ENCODE data around the gene RPS6KA5. TPM values are rescaled to one million over a fixed set of nuclear protein-coding genes. Genes with fewer than 3 reads are reported as not detected.

Gene RPS6KA5
- total and polyA plus RNA-seq, 7 experiments from 2014 or later: 17.7 to 43.5 (median 34.1) TPM

DNA sequence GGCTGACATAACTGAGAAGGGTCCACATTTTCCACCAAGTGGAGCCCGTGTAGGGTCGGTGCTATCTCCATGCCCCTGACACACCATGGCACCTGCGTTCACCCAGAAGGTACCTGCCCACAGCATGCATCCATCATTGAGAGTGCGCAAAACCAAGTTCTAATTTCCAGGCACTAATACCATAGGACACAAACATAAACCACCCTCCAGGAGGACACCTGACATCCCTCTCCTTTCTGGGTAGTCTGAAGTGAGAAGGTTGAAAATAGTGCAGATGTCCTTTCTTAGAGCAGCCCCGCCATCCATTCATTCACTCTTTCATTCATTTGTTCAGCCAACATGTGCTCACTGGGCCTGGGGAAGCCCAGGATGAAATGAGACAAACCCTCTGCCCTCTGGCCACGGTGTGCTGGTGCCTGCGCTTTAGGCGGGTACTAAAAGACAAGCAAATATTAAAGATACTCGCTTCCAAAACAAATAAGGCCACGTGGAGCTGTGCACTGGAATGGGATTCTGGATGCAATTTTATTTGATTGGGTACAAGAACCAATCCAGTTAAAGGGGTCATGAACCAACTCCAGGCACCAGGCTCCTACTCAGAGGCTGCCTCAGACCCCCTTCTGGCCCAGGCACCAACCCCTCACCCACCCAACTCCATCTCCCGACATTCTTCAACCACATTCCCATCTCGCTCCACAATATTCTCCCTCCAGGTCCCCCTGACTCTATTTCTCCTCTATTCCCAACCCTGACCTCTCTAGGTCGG, 245.5 kb downstream of the RPS6KA5 start:
- no peaks in the 10 kb centered on the region for H3K9me3 ChIP-seq (ENCODE audit: control insufficient read depth in 2 of 3, low read length in 3 of 3)
- H3K27ac Mint-ChIP-seq: peak overlapping the region in 4 of 9 donors; percentile 2 to 55 (median 18)
- peaks cover 0 to 10% (median 5%) of the 10 kb centered on the region in 7 donors for H3K4me1 Mint-ChIP-seq
- intact Hi-C loops (cut with micrococcal nuclease): no loop called here
- ChIA-PET POLR2A (no interaction called here), CTCF (no interaction called here)
- H3K27me3 Mint-ChIP-seq: peaks cover 5 to 40% (median 6%) of the 10 kb centered on the region in 5 donors
- H3K27ac ChIP-seq (ENCODE audit: low read depth, low read length): no peak overlapping the region
- ATAC-seq (no peak), DNase-seq (no peak)
- H3K27me3 ChIP-seq (ENCODE audit: control insufficient read depth in 2 of 2, insufficient read depth in 2 of 2, low read length in 2 of 2): peaks cover 0 to 4% of the 10 kb centered on the region in 2 donors
- no peaks in the 10 kb centered on the region for H3K36me3 ChIP-seq (ENCODE audit: control insufficient read depth in 2 of 3, insufficient read depth in 3 of 3, low read length in 3 of 3)
- no peaks in the 10 kb centered on the region for H3K9me3 Mint-ChIP-seq
- H3K4me3 ChIP-seq (ENCODE audit: low read length): no peak overlapping the region
- H3K36me3 Mint-ChIP-seq: no peaks in the 10 kb centered on the region
- peaks cover 0 to 4% of the 10 kb centered on the region in 2 donors for H3K4me1 ChIP-seq (ENCODE audit: control insufficient read depth in 2 of 2, insufficient read depth in 2 of 2, low read length in 2 of 2)
- H3K4me3 Mint-ChIP-seq: peak overlapping the region; percentile 67 to 88 (median 75)

DNA sequence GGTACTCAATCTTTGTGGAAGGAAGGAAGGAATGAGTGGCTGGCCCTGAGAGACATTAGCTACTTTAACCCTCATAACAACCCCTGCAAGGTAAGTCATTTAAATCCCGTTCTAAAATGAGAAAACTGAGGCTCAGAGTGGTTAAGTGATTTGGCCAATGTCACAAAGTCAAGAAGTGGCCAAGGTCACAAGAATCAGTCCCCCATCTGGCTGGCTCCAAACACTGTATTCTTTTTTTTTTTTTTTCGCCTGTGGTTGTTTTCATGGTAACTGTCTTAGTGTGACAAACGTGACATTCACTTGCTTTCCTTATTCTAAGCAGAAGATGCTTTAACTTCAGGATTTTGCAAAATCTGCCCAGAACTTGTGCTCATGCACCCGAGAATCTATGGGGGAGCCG, 247.0 kb downstream of the RPS6KA5 start:
- Histone ChIP-seq H3K27me3 (ENCODE audit: control insufficient read depth in 2 of 2, insufficient read depth in 2 of 2, low read length in 2 of 2) (peaks cover 0 to 4% of the 10 kb centered on the region in 2 donors), H3K36me3 (ENCODE audit: control insufficient read depth in 2 of 3, insufficient read depth in 3 of 3, low read length in 3 of 3) (no peaks in the 10 kb centered on the region), H3K4me1 (ENCODE audit: control insufficient read depth in 2 of 2, insufficient read depth in 2 of 2, low read length in 2 of 2) (peaks cover 0 to 4% of the 10 kb centered on the region in 2 donors), H3K4me3 (ENCODE audit: low read length) (no peak overlapping the region), H3K27ac (ENCODE audit: low read depth, low read length) (no peak overlapping the region), H3K9me3 (ENCODE audit: control insufficient read depth in 2 of 3, low read length in 3 of 3) (no peaks in the 10 kb centered on the region)
- Mint-ChIP-seq H3K36me3 (no peaks in the 10 kb centered on the region), H3K4me1 (peaks cover 0 to 7% (median 5%) of the 10 kb centered on the region in 7 donors), H3K9me3 (no peaks in the 10 kb centered on the region), H3K27ac (no peak overlapping the region), H3K4me3 (peak overlapping the region in 2 of 10 donors; percentile 3 to 63), H3K27me3 (peaks cover 5 to 37% (median 6%) of the 10 kb centered on the region in 5 donors)
- ChIA-PET POLR2A (no interaction called here), CTCF (interaction anchor here (0.7 kb wide), 1 partner anchor 445 kb away, joined by 3 read pairs; no protein-coding TSS in a partner anchor)
- ATAC-seq (no peak), DNase-seq (no peak)
- intact Hi-C loops (cut with micrococcal nuclease): no loop called here

DNA sequence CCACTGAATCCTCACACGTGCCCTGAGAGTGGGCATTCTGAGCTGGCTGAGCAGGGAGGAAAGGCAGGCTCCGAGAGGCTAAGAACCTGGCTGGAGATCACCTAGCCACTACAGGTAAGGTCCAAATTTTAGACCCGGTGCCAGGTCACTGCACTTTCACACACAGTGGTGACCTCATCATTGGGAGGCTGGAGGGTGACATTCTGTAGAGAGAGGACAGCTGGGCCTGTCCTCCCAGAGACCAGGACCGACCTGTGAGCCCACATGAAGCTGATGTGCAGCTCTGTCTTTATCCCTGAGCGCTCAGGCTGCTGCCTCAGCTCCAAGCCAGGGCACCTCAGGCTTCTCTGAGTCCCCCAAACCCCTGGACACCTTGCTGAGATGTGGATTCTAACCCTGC, 248.3 kb downstream of the RPS6KA5 start:
- no peak for DNase-seq

DNA sequence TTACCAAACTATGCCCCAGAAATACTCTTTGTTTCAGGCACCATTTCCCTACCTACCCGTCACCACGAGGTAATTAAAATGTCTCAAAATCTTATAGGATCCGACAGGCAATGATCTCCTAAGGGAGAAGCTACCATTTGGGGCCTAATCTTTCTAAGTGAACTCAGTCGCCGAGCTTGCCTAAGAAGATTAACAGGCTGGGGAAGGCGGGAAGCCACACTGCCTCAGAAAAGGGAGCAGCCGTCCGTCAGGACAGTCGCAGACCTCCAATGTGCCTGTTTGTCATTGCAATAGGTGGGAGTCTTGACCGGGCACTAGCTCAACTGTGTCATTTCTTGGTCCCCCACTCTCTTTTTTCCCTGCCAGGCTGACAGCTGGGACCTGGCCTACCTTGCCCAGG, 248.8 kb downstream of the RPS6KA5 start:
- Mint-ChIP-seq H3K27me3 (peaks cover 0 to 23% (median 0%) of the 10 kb centered on the region in 5 donors), H3K27ac (no peak overlapping the region), H3K4me3 (no peak overlapping the region), H3K36me3 (no peaks in the 10 kb centered on the region), H3K4me1 (peaks cover 0 to 8% (median 5%) of the 10 kb centered on the region in 7 donors), H3K9me3 (no peaks in the 10 kb centered on the region)
- ChIA-PET CTCF (no interaction called here), POLR2A (interaction anchor here (0.5 kb wide), 1 partner anchor 1874 kb away, joined by 3 read pairs; no protein-coding TSS in a partner anchor)
- peaks cover 0 to 4% of the 10 kb centered on the region in 2 donors for H3K4me1 ChIP-seq (ENCODE audit: control insufficient read depth in 2 of 2, insufficient read depth in 2 of 2, low read length in 2 of 2)
- no peak overlapping the region for H3K27ac ChIP-seq (ENCODE audit: low read depth, low read length)
- H3K36me3 ChIP-seq (ENCODE audit: control insufficient read depth in 2 of 3, insufficient read depth in 3 of 3, low read length in 3 of 3): no peaks in the 10 kb centered on the region
- H3K9me3 ChIP-seq (ENCODE audit: control insufficient read depth in 2 of 3, low read length in 3 of 3): no peaks in the 10 kb centered on the region
- no peaks in the 10 kb centered on the region for H3K27me3 ChIP-seq (ENCODE audit: control insufficient read depth in 2 of 2, insufficient read depth in 2 of 2, low read length in 2 of 2)
- no peak for DNase-seq
- H3K4me3 ChIP-seq (ENCODE audit: low read length): no peak overlapping the region
- intact Hi-C loops (cut with micrococcal nuclease): no loop called here
- no peak for ATAC-seq

More for the DNA sequence above, 248.3 kb downstream of the RPS6KA5 start:
- Mint-ChIP-seq H3K9me3 (no peaks in the 10 kb centered on the region), H3K4me1 (peaks cover 0 to 9% (median 5%) of the 10 kb centered on the region in 7 donors), H3K27me3 (peaks cover under 1 to 26% (median under 1%) of the 10 kb centered on the region in 5 donors), H3K36me3 (no peaks in the 10 kb centered on the region), H3K4me3 (no peak overlapping the region), H3K27ac (no peak overlapping the region)
- no peaks in the 10 kb centered on the region for H3K9me3 ChIP-seq (ENCODE audit: control insufficient read depth in 2 of 3, low read length in 3 of 3)
- H3K4me3 ChIP-seq (ENCODE audit: low read length): no peak overlapping the region
- intact Hi-C loops (cut with micrococcal nuclease): no loop called here
- no peak for ATAC-seq
- ChIA-PET CTCF (no interaction called here), POLR2A (interaction anchor here (0.5 kb wide), 1 partner anchor 1874 kb away, joined by 3 read pairs; no protein-coding TSS in a partner anchor)
- H3K27me3 ChIP-seq (ENCODE audit: control insufficient read depth in 2 of 2, insufficient read depth in 2 of 2, low read length in 2 of 2): peaks cover 0 to 3% of the 10 kb centered on the region in 2 donors
- no peak overlapping the region for H3K27ac ChIP-seq (ENCODE audit: low read depth, low read length)
- no peaks in the 10 kb centered on the region for H3K36me3 ChIP-seq (ENCODE audit: control insufficient read depth in 2 of 3, insufficient read depth in 3 of 3, low read length in 3 of 3)
- peaks cover 0 to 4% of the 10 kb centered on the region in 2 donors for H3K4me1 ChIP-seq (ENCODE audit: control insufficient read depth in 2 of 2, insufficient read depth in 2 of 2, low read length in 2 of 2)

DNA sequence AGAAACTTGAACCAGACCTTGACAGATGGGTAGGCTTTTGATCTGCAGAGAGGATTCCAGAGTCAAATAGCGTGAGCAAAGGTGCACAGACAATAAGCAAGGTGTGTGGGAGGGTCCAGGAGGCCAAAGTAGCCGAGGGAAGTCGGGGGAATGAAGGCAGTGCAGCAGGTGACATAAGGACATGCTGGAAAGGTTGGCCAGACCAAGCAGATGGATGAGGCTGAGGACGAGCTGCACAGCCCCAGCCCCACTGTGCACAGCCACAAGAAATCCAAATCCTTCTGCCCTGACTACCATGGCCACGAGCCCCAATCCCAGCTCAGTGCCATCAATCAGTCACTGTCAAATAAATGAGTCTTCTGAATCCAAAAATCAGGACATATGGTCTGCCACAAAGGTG, 249.6 kb downstream of the RPS6KA5 start:
- ChIA-PET POLR2A (no interaction called here), CTCF (no interaction called here)
- peak overlapping the region in 1 of 10 donors; percentile 68 for H3K4me3 Mint-ChIP-seq
- ATAC-seq (no peak), DNase-seq (no peak)
- Histone ChIP-seq H3K27ac (ENCODE audit: low read depth, low read length) (no peak overlapping the region), H3K4me3 (ENCODE audit: low read length) (no peak overlapping the region), H3K27me3 (ENCODE audit: control insufficient read depth in 2 of 2, insufficient read depth in 2 of 2, low read length in 2 of 2) (no peaks in the 10 kb centered on the region), H3K9me3 (ENCODE audit: control insufficient read depth in 2 of 3, low read length in 3 of 3) (no peaks in the 10 kb centered on the region), H3K4me1 (ENCODE audit: control insufficient read depth in 2 of 2, insufficient read depth in 2 of 2, low read length in 2 of 2) (peaks cover 0 to 4% of the 10 kb centered on the region in 2 donors), H3K36me3 (ENCODE audit: control insufficient read depth in 2 of 3, insufficient read depth in 3 of 3, low read length in 3 of 3) (no peaks in the 10 kb centered on the region)
- H3K27me3 Mint-ChIP-seq: peaks cover 0 to 21% (median 0%) of the 10 kb centered on the region in 5 donors
- no peaks in the 10 kb centered on the region for H3K36me3 Mint-ChIP-seq
- peaks cover 0 to 7% (median 5%) of the 10 kb centered on the region in 7 donors for H3K4me1 Mint-ChIP-seq
- intact Hi-C loops (cut with micrococcal nuclease): no loop called here
- H3K9me3 Mint-ChIP-seq: no peaks in the 10 kb centered on the region
- no peak overlapping the region for H3K27ac Mint-ChIP-seq

DNA sequence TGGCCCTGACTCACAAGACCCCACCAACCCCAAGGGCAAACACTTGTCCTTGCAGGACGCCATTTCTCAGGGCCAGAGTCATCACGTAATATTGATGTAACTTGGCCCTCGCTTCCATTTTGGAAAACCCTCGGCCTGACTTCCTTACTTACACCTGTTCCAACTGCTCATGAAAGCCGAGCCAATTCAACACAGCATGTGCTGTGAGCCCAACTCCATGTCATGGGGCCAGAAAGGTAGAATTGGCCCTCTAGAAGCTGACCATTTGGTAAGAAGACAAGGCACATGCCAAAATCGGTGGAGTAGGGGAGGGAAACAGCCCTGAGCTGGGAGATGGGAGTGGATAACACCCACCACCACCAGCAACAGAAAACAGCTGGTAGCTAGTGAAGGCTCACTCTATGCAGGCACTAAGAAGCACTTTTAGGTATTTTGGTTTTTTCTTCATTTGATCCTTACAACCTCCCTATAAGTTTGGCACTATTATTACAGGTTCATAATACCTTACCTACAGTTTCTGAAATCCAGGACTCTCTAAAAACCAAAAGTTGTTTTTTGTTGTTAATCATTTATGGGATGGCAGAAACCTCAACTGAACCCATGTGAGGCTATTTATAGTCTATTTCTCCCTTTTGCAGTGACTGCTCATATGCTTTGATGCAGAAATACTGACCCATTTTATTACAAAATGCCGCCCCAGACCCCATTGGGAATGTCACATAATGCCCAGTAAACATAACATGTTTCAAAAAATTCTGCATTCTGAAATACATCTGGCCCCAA, 250.7 kb downstream of the RPS6KA5 start:
- no peaks in the 10 kb centered on the region for H3K9me3 ChIP-seq (ENCODE audit: control insufficient read depth in 2 of 3, low read length in 3 of 3)
- peaks cover 0 to 2% (median 0%) of the 10 kb centered on the region in 7 donors for H3K4me1 Mint-ChIP-seq
- ChIA-PET POLR2A (no interaction called here), CTCF (no interaction called here)
- H3K4me3 ChIP-seq (ENCODE audit: low read length): no peak overlapping the region
- no peaks in the 10 kb centered on the region for H3K4me1 ChIP-seq (ENCODE audit: control insufficient read depth in 2 of 2, insufficient read depth in 2 of 2, low read length in 2 of 2)
- H3K27me3 Mint-ChIP-seq: peaks cover 0 to 11% (median 0%) of the 10 kb centered on the region in 5 donors
- H3K27ac Mint-ChIP-seq: no peak overlapping the region
- ATAC-seq (no peak), DNase-seq (no peak)
- intact Hi-C loops (cut with micrococcal nuclease): no loop called here
- H3K27me3 ChIP-seq (ENCODE audit: control insufficient read depth in 2 of 2, insufficient read depth in 2 of 2, low read length in 2 of 2): no peaks in the 10 kb centered on the region
- no peak overlapping the region for H3K27ac ChIP-seq (ENCODE audit: low read depth, low read length)
- H3K36me3 Mint-ChIP-seq: no peaks in the 10 kb centered on the region
- no peak overlapping the region for H3K4me3 Mint-ChIP-seq
- no peaks in the 10 kb centered on the region for H3K36me3 ChIP-seq (ENCODE audit: control insufficient read depth in 2 of 3, insufficient read depth in 3 of 3, low read length in 3 of 3)
- no peaks in the 10 kb centered on the region for H3K9me3 Mint-ChIP-seq

Data from naive thymus-derived CD4-positive, alpha-beta T cell (primary cell).